Measurements from ENCODE around the gene MBTPS1. TPM values are rescaled to one million over a fixed set of nuclear protein-coding genes. Genes with fewer than 3 reads are reported as not detected.

The MBTPS1 gene
- total RNA-seq, 6 donors from 2014 or later, result 83.6 to 156 (median 105) TPM

- H3K4me1 ChIP-seq, result peaks cover 6 to 35% (median 20%) of the 10 kb centered on the region in 4 donors
- no peak for DNase-seq
These were observed 17.8 kb downstream of the MBTPS1 start for GRCh38 chr16:84098939-84099338.

DNA sequence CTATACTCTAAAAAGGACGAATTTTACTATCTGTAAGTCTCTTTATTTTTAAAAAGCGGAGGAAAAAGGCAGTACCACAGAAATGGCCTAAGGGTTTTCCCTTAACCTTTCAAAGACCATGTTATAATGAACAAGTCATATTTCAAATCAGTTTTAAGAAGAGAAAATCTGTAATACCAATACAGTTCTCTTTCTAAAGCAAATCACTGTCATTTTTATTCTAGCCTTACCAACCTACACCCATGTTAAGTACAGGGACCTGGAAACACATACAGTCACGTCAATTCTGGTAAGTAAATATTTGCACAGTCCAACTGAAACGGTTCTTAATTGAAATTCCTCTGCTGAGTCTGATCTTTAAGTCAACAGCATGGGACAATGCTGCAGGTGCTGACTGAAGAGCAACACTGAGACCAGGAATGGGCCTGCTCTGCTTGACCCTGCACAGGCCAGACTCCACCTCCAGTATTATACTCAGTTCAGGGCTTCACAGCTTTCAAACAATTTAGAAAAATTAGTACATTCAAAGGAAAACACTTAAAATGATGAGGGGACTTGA lies 20.2 kb downstream of the MBTPS1 start:
- peaks cover 22 to 83% (median 45%) of the 10 kb centered on the region in 4 donors for H3K36me3 ChIP-seq
- ATAC-seq (ENCODE audit: low FRiP score in 2 of 2) (peak; percentile 55 to 91), DNase-seq (peak in 1 of 2 donors; percentile 74)
- H3K4me1 ChIP-seq, result peaks cover 6 to 28% (median 14%) of the 10 kb centered on the region in 4 donors
- TF ChIP-seq EP300 (IDR thresholded peaks at IDR 0.05) (peak in 2 of 4 donors; percentile 32 to 77), POLR2A (IDR thresholded peaks at IDR 0.05) (no peak), POLR2AphosphoS5 (IDR thresholded peaks at IDR 0.05) (peak; percentile 28 to 45)
- WGBS, 2 donors, result 72 to 73% methylated on average over 4 of the region's 4 CpGs
- H3K27ac ChIP-seq, result peak overlapping the region in 2 of 4 donors; percentile 32 to 43
- no peaks in the 10 kb centered on the region for H3K27me3 ChIP-seq
- H3K4me3 ChIP-seq, result no peak overlapping the region
- no peaks in the 10 kb centered on the region for H3K9me3 ChIP-seq

More at GRCh38 chr16:84098939-84099338, 17.8 kb downstream of the MBTPS1 start:
- Histone ChIP-seq H3K27me3 (no peaks in the 10 kb centered on the region), H3K27ac (peak overlapping the region in 2 of 4 donors; percentile 41 to 59), H3K9me3 (no peaks in the 10 kb centered on the region), H3K36me3 (peaks cover 7 to 62% (median 27%) of the 10 kb centered on the region in 4 donors), H3K4me3 (no peak overlapping the region)
- 79 to 81% methylated on average over 7 of the region's 7 CpGs for WGBS, 2 donors
- no peak for ATAC-seq (ENCODE audit: low FRiP score in 2 of 2)
- TF ChIP-seq POLR2A (IDR thresholded peaks at IDR 0.05), result no peak
- TF ChIP-seq POLR2AphosphoS5 (IDR thresholded peaks at IDR 0.05), result no peak
- TF ChIP-seq EP300 (IDR thresholded peaks at IDR 0.05), result no peak
- TF ChIP-seq CTCF (IDR thresholded peaks at IDR 0.05), result no peak

DNA sequence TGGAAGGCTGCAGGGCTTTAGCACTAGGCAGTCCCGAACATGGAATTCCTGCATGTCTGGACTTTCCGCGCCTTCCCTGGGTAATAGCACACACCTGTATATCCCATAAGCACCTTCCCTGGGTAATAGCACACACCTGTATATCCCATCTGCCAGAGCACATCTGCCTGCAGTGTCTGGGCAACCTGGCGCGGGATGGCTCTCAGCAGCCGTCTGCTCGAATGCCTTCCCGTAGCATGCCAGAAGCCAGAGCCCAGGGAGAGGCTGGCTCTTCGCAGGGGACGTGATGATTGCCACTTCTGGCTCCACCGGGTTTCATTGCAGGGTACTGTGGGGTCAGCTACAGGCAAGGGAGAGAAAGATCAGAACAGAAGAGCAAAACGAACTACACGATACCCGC lies 21.3 kb downstream of the MBTPS1 start:
- 83 to 94% methylated on average over 12 to 14 of the region's 14 CpGs for WGBS, 2 donors
- H3K36me3 ChIP-seq, result peaks cover 28 to 84% (median 51%) of the 10 kb centered on the region in 4 donors
- H3K9me3 ChIP-seq, result no peaks in the 10 kb centered on the region
- DNase-seq (no peak), ATAC-seq (ENCODE audit: low FRiP score in 2 of 2) (no peak)
- H3K4me1 ChIP-seq, result peaks cover 6 to 28% (median 13%) of the 10 kb centered on the region in 4 donors
- H3K4me3 ChIP-seq, result no peak overlapping the region
- peak overlapping the region in 3 of 4 donors; percentile 12 to 65 (median 32) for H3K27ac ChIP-seq
- H3K27me3 ChIP-seq, result no peaks in the 10 kb centered on the region
- TF ChIP-seq POLR2A (IDR thresholded peaks at IDR 0.05), result no peak
- TF ChIP-seq EP300 (IDR thresholded peaks at IDR 0.05), result no peak
- TF ChIP-seq CTCF (IDR thresholded peaks at IDR 0.05), result no peak
- no peak for TF ChIP-seq POLR2AphosphoS5 (IDR thresholded peaks at IDR 0.05)

DNA sequence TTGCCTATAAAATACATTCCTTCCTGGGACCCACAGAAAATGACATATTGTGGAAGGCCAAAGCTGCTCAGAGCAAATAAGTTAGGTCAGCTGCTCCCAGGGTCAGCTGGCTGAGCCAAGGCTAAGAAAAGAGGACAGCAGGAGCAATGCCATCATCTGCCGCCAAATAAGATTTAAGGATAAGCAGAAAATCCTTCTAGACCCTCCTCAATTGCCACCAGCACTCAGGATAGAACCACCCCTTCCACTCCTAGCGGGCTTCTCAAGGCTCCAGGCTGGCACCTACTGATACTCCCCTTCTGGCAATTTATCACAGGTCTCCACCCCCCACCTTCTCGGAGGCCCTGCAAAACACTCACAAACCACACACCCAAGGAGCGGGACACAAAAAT lies 22.9 kb downstream of the MBTPS1 start:
- WGBS, 2 donors, result 97 to 98% methylated on average over 4 of the region's 4 CpGs
- Histone ChIP-seq H3K27ac (no peak overlapping the region), H3K4me1 (peaks cover 3 to 17% (median 7%) of the 10 kb centered on the region in 4 donors), H3K4me3 (no peak overlapping the region), H3K9me3 (no peaks in the 10 kb centered on the region), H3K36me3 (peaks cover 36 to 85% (median 66%) of the 10 kb centered on the region in 4 donors), H3K27me3 (no peaks in the 10 kb centered on the region)
- DNase-seq (no peak), ATAC-seq (ENCODE audit: low FRiP score in 2 of 2) (no peak)
- TF ChIP-seq EP300 (IDR thresholded peaks at IDR 0.05) (no peak), CTCF (IDR thresholded peaks at IDR 0.05) (no peak), POLR2AphosphoS5 (IDR thresholded peaks at IDR 0.05) (no peak), POLR2A (IDR thresholded peaks at IDR 0.05) (no peak)

DNA sequence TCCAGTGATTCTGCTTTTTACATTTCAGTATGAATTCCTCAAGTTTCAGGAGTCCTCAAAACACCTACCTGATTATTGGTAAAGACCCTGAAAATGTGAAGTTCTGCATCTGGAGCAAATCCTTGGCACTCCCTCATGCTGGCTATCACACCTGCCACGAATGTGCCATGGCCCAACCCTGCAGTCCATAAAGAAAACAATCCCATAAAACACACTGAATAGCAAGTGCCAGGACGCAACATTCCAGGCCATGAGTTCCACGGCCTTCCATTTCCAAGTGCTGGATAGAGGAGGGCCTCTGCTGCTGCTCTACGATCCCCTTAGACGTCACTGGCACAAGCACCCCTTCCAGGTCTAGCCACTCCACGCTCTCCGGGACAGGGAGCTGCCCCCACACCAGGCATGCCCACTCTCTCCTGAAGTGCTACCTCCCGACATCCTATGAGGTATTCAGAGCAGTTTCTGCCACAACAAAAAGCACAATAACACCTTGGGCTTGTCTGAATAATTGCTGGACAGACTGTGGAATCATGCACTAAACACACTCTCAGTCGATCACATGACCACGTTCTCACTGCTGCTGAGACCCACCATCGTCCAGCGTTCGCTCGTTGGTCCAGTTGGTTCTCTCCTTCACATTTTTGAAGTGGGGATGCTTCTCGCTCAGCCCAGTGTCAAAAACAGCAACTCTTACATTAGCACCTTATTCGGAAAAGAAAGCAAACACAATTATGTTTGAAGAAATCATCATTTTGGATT lies 23.4 kb downstream of the MBTPS1 start:
- H3K27ac ChIP-seq, result no peak overlapping the region
- H3K4me3 ChIP-seq, result no peak overlapping the region
- TF ChIP-seq POLR2A (IDR thresholded peaks at IDR 0.05) (no peak), CTCF (IDR thresholded peaks at IDR 0.05) (no peak), POLR2AphosphoS5 (IDR thresholded peaks at IDR 0.05) (no peak)
- H3K27me3 ChIP-seq, result no peaks in the 10 kb centered on the region
- H3K36me3 ChIP-seq, result peaks cover 32 to 85% (median 66%) of the 10 kb centered on the region in 4 donors
- 91 to 92% methylated on average over 15 to 16 of the region's 16 CpGs for WGBS, 2 donors
- DNase-seq (no peak), ATAC-seq (ENCODE audit: low FRiP score in 2 of 2) (no peak)
- peaks cover 3 to 17% (median 5%) of the 10 kb centered on the region in 4 donors for H3K4me1 ChIP-seq
- no peaks in the 10 kb centered on the region for H3K9me3 ChIP-seq

Data from upper lobe of left lung (tissue), 6 donors.